Measurements from ENCODE around the gene CACNA2D3. TPM values are rescaled to one million over a fixed set of nuclear protein-coding genes. Genes with fewer than 3 reads are reported as not detected.

Gene CACNA2D3
- total RNA-seq, 1 donor from 2014 or later, result 17.2 TPM

DNA sequence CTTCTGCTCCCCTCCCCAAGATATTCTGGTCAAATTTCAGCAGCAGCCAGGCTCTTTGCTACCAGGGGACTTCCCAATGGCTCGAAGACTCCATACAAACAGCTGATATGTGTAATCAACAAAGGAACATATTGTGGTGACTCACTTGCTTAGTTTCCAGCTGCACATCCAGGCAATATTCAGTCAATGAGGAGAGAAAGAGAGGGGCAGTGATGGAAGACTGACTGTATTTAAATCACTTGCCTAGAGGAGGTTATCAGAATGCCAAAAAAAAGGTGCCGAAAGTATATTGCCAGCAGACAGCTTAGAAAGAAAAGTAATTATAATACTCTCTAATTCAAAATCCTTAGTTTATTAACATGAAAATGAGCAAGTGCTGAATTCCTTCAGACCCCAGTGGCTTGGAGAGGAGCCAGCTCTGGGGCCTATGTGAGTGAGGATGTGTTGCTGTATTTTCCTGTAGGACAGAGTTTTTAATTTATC lies 569.0 kb downstream of the CACNA2D3 start:
- Histone ChIP-seq H3K36me3 (no peaks in the 10 kb centered on the region), H3K4me1 (no peaks in the 10 kb centered on the region), H3K27me3 (no peaks in the 10 kb centered on the region), H3K27ac (no peak overlapping the region), H3K9me3 (no peaks in the 10 kb centered on the region), H3K4me3 (no peak overlapping the region)
- TF ChIP-seq POLR2A (IDR thresholded peaks at IDR 0.05), result no peak
- intact Hi-C loops (cut with DNase I), result no loop called here
- no peak for DNase-seq (ENCODE audit: extremely low spot score in 2 of 2)

DNA sequence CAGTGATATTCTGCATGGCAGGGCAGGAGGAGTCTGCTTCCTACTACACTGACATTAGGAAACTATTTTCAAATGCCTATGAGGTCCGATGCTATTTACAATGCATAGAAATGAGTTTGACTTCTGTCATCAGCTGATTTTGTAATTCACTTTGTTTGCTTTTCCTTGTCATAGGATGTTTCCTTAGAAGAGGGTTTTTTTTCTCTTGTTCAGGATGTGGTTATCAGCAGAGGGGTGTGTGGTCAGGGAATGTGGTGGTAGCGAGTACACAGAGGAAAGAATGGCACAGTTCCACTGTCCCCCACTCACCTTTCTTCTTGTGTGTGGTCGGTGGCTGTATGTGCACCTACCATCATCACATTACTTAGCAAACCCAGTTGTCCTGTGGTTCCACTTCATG lies 574.0 kb downstream of the CACNA2D3 start:
- TF ChIP-seq, protein P1, sequence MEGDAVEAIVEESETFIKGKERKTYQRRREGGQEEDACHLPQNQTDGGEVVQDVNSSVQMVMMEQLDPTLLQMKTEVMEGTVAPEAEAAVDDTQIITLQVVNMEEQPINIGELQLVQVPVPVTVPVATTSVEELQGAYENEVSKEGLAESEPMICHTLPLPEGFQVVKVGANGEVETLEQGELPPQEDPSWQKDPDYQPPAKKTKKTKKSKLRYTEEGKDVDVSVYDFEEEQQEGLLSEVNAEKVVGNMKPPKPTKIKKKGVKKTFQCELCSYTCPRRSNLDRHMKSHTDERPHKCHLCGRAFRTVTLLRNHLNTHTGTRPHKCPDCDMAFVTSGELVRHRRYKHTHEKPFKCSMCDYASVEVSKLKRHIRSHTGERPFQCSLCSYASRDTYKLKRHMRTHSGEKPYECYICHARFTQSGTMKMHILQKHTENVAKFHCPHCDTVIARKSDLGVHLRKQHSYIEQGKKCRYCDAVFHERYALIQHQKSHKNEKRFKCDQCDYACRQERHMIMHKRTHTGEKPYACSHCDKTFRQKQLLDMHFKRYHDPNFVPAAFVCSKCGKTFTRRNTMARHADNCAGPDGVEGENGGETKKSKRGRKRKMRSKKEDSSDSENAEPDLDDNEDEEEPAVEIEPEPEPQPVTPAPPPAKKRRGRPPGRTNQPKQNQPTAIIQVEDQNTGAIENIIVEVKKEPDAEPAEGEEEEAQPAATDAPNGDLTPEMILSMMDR (IDR thresholded peaks at IDR 0.05), result no peak
- TF ChIP-seq POLR2A (IDR thresholded peaks at IDR 0.05) (no peak), POLR2AphosphoS5 (IDR thresholded peaks at IDR 0.05; ENCODE audit: insufficient read depth in 1 of 2, low read depth in 1 of 2) (no peak)
- H3K4me1 ChIP-seq, result no peaks in the 10 kb centered on the region

GRCh38 chr3:54698054-54698453 lies 575.7 kb downstream of the CACNA2D3 start:
- Histone ChIP-seq H3K4me1 (no peaks in the 10 kb centered on the region), H3K36me3 (no peaks in the 10 kb centered on the region), H3K4me3 (no peak overlapping the region), H3K27me3 (no peaks in the 10 kb centered on the region), H3K9me3 (no peaks in the 10 kb centered on the region), H3K27ac (no peak overlapping the region)
- DNase-seq (ENCODE audit: extremely low spot score in 2 of 2), result no peak
- TF ChIP-seq, protein P1 (IDR thresholded peaks at IDR 0.05), result no peak
- no peak for TF ChIP-seq POLR2AphosphoS5 (IDR thresholded peaks at IDR 0.05; ENCODE audit: insufficient read depth in 1 of 2, low read depth in 1 of 2)
- TF ChIP-seq POLR2A (IDR thresholded peaks at IDR 0.05), result no peak
- intact Hi-C loops (cut with DNase I), result no loop called here

More for the DNA sequence above, 574.0 kb downstream of the CACNA2D3 start:
- intact Hi-C loops (cut with DNase I), result no loop called here
- Histone ChIP-seq H3K27ac (no peak overlapping the region), H3K9me3 (no peaks in the 10 kb centered on the region), H3K36me3 (no peaks in the 10 kb centered on the region), H3K27me3 (no peaks in the 10 kb centered on the region), H3K4me3 (no peak overlapping the region)
- no peak for DNase-seq (ENCODE audit: extremely low spot score in 2 of 2)

GRCh38 chr3:54703923-54704322 lies 581.6 kb downstream of the CACNA2D3 start:
- Histone ChIP-seq H3K4me1 (peaks cover 9% of the 10 kb centered on the region), H3K9me3 (no peaks in the 10 kb centered on the region), H3K36me3 (no peaks in the 10 kb centered on the region), H3K27ac (no peak overlapping the region), H3K4me3 (no peak overlapping the region), H3K27me3 (no peaks in the 10 kb centered on the region)
- no peak for DNase-seq (ENCODE audit: extremely low spot score in 2 of 2)
- TF ChIP-seq, protein P1 (IDR thresholded peaks at IDR 0.05), result no peak
- TF ChIP-seq POLR2AphosphoS5 (IDR thresholded peaks at IDR 0.05; ENCODE audit: insufficient read depth in 1 of 2, low read depth in 1 of 2), result no peak
- no peak for TF ChIP-seq POLR2A (IDR thresholded peaks at IDR 0.05)
- intact Hi-C loops (cut with DNase I), result no loop called here

DNA sequence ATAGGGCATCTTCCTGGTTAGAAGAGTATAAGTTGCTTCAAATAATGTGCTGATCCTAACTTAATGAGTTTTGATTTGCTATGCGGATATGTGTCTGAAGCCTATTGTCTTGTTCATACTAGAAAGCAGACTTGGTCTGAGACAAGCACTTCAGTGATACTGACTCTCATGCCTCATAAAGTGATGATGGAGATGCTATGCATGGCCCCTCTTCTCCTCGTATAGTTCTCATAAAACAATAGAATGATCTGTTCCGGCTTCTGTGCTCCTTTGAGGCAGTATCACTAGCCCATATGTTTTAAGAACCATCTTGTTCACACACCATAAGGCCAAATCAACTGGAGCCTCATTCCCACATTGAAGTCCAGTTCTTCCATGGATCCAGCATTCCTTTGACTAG lies 583.4 kb downstream of the CACNA2D3 start:
- intact Hi-C loops (cut with DNase I), result no loop called here
- TF ChIP-seq POLR2AphosphoS5 (IDR thresholded peaks at IDR 0.05; ENCODE audit: insufficient read depth in 1 of 2, low read depth in 1 of 2) (no peak), POLR2A (IDR thresholded peaks at IDR 0.05) (no peak)
- TF ChIP-seq, protein P1 (IDR thresholded peaks at IDR 0.05), result no peak
- Histone ChIP-seq H3K9me3 (no peaks in the 10 kb centered on the region), H3K4me3 (no peak overlapping the region), H3K4me1 (peaks cover 9% of the 10 kb centered on the region), H3K27me3 (no peaks in the 10 kb centered on the region), H3K36me3 (no peaks in the 10 kb centered on the region), H3K27ac (no peak overlapping the region)
- DNase-seq (ENCODE audit: extremely low spot score in 2 of 2), result no peak
